HG03175 (cell line): ENCODE results near the gene TMEM138.

ENCODE experiments used
- ATAC-seq: cut with Tn5 transposase; IDR thresholded peaks from one replicate; pipeline ENCODE4 v1.9.1; 2021; ENCODE audit warnings: mild to moderate bottlenecking, moderate library complexity; ENCODE audit not compliant: unreplicated experiment

TMEM138 gene

DNA sequence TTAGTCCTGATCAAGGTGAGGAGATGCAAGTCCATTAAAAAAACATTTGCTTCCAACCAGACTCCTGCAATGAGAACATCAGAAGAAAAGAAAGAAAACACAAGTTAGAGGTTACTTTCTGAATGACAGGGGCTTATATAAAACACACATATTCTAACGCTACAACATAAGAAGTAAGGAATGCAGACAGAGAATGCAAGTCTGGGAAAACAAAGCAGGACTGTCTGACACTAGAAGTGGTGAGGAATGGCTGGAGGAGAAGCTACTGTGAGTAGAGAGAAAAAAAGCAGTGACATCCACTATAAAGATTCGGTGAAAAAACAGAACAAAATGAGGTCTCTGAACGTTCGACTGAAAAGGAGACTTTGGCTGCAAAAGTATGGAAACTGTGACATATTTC lies 42.5 kb downstream of the TMEM138 start:
- ATAC-seq, result no peak

DNA sequence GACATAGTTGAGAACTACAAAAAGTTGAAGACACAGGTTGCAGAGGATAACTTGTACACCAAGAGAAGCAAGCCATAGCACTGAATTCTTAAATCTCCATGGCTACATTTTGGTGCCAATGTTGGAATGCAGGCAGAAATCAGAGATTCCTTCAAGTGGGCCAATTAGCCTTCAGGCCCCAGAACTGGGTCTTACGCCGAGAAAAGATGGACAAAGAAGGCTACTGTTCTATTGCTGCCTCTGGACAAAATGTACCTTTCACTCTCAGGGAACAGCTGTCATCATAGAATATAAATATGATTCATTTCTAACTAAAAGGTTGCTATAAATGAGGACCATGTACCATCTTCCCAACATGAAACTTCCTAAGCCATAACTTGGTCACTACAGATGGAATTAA lies 43.9 kb downstream of the TMEM138 start:
- ATAC-seq, result no peak

DNA sequence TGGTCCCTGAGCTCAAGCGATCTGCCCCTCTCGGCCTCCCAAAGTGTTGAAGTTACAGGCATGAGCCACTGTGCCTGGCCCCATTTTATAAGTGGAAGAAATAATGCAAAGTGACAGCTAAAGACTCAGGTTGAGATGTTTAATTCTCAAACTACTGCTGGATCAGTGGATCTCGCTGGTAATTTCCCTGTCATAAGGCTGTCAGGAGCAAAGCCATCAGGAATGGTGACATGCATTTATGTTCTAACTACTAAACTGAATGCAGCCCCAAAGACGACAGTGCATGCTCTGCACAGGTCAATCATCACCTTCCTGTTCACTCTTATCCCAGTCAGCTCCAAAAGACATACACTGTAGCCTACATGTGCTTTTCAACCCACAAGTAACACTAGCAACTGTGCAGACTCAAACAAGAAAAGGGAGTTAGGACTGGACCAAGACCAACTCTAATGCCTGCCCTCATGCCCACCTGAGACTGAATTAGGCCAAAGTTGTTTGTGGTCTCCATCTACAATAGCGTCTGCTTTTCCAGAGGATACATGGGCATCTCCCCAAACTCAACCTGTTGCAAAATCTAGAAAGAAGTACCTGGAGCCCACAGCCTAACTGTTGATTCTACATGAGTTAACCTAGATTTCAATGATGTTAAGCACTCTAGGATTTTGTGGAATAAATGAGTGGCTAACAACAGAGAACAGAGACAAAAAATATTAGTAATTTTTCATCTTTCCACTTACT lies 45.0 kb downstream of the TMEM138 start:
- no peak for ATAC-seq

DNA sequence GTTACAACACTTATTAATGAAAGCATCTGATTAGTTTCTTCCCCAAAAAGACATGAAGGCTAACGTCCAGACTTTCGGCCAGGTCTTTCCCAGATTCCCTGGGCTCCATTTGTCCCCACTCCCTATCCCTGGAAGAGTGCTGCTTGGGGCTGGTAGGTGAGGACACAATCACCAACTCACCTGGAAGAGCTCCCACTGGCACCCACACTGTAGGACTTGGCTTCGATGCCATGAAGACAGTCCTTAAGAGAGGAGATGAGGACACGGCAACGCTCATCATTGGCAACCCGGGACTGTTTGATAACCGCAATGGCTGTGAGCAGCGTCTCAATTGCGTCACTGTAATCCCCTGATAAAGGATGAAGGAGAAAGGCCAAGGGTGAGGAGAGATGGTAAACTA lies 49.4 kb downstream of the TMEM138 start:
- ATAC-seq, result no peak

DNA sequence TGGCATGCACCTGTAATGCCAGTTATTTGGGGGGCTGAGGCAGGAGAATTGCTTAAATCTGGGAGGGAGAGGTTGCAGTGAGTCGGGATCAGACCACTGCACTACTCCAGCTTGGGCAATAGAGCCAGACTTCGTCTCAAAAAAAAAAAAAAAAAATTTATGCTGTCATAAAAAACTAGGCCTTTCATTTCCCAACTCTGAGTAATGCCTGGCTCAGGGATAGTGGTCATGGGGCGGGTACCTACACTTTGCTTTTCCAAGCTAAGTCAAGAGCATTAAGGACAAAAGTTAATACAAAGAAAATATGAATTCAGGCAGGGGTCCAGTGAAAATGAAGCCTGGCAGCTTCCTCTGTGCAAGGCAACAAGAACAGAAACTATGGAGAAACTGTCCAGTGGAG lies 51.3 kb downstream of the TMEM138 start:
- ATAC-seq, result no peak

DNA sequence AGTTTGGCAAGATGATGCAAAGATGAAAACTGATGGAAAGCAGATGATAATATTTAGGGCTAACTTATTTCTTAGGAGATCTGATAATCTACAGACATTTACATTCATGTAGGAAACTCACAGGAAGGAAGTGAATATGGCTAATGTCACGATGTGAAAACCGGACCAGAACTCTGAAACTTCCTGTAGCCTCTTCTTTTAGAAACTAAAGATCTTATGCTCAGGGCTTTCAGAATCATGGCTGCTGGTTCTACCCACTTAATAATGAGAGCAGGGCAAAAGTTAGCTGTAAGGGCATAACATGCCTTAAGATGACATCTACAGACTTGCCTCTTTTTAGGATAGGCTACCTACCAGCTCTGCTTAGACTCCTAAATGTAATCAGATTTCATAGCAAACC lies 52.4 kb downstream of the TMEM138 start:
- no peak for ATAC-seq

DNA sequence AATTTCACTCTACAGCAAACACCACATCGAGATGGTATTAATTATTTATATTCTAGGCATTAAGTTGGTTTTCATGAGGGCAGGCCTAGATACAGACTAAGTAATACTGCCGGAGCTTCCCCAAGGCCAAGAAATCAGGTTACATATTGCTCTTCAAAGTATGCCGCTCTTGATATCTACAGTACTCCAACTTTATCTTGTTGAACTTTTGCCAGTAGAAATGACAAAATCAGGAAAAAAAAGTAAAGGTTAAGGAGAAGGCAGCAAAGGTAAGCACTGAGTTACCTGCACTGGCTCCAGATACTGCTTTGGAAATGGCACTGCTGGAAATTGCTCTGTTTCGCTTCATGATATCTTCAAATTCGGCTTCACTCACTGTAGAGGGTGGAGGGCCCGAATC lies 53.2 kb downstream of the TMEM138 start:
- no peak for ATAC-seq

DNA sequence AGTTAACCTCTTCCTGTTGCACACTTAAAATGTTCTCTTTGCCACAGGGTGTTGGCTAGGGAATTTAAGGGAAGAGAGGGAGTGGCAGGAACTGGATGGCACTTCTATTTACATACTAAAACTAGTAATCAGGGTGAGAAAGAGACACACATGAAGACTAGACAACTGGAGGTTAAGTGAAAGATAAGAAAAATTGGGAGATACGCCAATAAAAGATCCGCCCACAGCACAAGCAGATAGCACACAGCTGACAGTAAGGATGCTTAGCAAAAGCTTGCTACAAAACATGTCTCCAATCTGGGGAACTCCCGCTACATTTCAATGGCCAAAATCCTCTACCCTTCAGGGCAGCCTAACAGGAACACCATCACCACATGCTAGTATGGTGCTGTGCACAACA lies 54.8 kb downstream of the TMEM138 start:
- ATAC-seq, result no peak

DNA sequence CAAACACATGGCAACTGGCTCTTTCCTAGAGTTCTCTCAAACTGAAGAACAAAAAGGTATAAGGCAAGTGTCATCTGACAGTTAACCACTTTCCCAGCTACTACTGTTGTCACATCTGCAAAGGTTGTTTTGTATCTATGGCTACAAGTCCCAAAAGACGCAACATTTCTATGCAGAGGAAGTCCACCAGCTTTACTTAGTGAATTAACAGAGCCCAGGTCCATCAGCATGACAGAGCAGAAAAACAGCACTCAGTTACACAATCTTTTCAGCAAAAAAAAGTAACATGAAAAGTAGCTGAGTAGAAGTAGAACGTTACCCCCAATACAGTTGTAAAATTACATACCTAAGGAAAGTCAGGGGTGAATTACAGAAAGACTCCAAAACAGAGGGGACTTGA lies 55.5 kb downstream of the TMEM138 start:
- ATAC-seq, result no peak

DNA sequence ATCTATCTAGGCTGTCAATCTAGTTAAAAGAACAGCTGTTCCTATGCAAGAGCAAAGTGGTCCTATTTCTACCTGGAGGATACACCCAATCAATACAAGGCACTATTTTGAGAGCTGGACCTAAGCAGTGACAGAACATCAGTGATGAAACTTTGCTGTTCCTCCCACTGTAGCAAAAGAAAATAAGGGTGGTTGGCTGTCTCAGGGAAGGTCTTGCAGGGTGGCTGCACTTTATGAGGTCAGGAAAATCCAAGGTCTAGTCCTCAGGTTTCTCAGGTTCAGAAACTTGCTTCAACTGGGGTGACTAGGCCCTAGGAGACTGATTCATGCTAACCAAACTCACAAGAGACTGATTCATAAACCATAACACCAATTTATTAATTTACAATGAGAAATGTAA lies 56.0 kb downstream of the TMEM138 start:
- no peak for ATAC-seq
